Measurements from ENCODE around the gene ANKRD35. TPM values are rescaled to one million over a fixed set of nuclear protein-coding genes. Genes with fewer than 3 reads are reported as not detected.

Gene ANKRD35
- total and polyA plus RNA-seq, 2 of the 8 experiments (the other 6 are each of a cell fraction or from before 2014, with no cell fraction given), result 1.6 to 3.0 TPM

GRCh38 chr1:145824499-145824842 lies 61.2 kb downstream of the ANKRD35 start (continued):
- TF ChIP-seq, protein P1, sequence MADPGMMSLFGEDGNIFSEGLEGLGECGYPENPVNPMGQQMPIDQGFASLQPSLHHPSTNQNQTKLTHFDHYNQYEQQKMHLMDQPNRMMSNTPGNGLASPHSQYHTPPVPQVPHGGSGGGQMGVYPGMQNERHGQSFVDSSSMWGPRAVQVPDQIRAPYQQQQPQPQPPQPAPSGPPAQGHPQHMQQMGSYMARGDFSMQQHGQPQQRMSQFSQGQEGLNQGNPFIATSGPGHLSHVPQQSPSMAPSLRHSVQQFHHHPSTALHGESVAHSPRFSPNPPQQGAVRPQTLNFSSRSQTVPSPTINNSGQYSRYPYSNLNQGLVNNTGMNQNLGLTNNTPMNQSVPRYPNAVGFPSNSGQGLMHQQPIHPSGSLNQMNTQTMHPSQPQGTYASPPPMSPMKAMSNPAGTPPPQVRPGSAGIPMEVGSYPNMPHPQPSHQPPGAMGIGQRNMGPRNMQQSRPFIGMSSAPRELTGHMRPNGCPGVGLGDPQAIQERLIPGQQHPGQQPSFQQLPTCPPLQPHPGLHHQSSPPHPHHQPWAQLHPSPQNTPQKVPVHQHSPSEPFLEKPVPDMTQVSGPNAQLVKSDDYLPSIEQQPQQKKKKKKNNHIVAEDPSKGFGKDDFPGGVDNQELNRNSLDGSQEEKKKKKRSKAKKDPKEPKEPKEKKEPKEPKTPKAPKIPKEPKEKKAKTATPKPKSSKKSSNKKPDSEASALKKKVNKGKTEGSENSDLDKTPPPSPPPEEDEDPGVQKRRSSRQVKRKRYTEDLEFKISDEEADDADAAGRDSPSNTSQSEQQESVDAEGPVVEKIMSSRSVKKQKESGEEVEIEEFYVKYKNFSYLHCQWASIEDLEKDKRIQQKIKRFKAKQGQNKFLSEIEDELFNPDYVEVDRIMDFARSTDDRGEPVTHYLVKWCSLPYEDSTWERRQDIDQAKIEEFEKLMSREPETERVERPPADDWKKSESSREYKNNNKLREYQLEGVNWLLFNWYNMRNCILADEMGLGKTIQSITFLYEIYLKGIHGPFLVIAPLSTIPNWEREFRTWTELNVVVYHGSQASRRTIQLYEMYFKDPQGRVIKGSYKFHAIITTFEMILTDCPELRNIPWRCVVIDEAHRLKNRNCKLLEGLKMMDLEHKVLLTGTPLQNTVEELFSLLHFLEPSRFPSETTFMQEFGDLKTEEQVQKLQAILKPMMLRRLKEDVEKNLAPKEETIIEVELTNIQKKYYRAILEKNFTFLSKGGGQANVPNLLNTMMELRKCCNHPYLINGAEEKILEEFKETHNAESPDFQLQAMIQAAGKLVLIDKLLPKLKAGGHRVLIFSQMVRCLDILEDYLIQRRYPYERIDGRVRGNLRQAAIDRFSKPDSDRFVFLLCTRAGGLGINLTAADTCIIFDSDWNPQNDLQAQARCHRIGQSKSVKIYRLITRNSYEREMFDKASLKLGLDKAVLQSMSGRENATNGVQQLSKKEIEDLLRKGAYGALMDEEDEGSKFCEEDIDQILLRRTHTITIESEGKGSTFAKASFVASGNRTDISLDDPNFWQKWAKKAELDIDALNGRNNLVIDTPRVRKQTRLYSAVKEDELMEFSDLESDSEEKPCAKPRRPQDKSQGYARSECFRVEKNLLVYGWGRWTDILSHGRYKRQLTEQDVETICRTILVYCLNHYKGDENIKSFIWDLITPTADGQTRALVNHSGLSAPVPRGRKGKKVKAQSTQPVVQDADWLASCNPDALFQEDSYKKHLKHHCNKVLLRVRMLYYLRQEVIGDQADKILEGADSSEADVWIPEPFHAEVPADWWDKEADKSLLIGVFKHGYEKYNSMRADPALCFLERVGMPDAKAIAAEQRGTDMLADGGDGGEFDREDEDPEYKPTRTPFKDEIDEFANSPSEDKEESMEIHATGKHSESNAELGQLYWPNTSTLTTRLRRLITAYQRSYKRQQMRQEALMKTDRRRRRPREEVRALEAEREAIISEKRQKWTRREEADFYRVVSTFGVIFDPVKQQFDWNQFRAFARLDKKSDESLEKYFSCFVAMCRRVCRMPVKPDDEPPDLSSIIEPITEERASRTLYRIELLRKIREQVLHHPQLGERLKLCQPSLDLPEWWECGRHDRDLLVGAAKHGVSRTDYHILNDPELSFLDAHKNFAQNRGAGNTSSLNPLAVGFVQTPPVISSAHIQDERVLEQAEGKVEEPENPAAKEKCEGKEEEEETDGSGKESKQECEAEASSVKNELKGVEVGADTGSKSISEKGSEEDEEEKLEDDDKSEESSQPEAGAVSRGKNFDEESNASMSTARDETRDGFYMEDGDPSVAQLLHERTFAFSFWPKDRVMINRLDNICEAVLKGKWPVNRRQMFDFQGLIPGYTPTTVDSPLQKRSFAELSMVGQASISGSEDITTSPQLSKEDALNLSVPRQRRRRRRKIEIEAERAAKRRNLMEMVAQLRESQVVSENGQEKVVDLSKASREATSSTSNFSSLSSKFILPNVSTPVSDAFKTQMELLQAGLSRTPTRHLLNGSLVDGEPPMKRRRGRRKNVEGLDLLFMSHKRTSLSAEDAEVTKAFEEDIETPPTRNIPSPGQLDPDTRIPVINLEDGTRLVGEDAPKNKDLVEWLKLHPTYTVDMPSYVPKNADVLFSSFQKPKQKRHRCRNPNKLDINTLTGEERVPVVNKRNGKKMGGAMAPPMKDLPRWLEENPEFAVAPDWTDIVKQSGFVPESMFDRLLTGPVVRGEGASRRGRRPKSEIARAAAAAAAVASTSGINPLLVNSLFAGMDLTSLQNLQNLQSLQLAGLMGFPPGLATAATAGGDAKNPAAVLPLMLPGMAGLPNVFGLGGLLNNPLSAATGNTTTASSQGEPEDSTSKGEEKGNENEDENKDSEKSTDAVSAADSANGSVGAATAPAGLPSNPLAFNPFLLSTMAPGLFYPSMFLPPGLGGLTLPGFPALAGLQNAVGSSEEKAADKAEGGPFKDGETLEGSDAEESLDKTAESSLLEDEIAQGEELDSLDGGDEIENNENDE (IDR thresholded peaks at IDR 0.05; ENCODE audit: insufficient replicate concordance, low read length), result no peak
- TF ChIP-seq SIN3A (conservative IDR thresholded peaks at IDR 0.05 in 1 of 2, IDR thresholded peaks at IDR 0.05 in 1 of 2; ENCODE audit: low read depth in 1 of 2, low read length in 2 of 2) (no peak; a peak in 1 of 4 replicates), CHD2 (IDR thresholded peaks at IDR 0.05; ENCODE audit: low read length) (no peak), EZH2 (IDR thresholded peaks at IDR 0.05; ENCODE audit: low read depth, low read length, severe bottlenecking) (no peak)

All from H1 (cell line).